Spleen (tissue), 11 donors: ENCODE results near the gene NHLRC4. TPM values are rescaled to one million over a fixed set of nuclear protein-coding genes. Genes with fewer than 3 reads are reported as not detected.

Experiments used
- DNase-seq: peaks from one replicate; pipeline ENCODE4 v3.0.0-alpha.2; 2020
- H3K27ac ChIP-seq, 8 donors: fragments of 200-600 bp; sonication (generic) in 7 of 8; 1 replicate in 4 of 8; 2 replicates in 4 of 8; pipeline versions ENCODE4 v1.5.0 to v1.8.0; 2016 to 2021; ENCODE audit warnings: inconsistent platforms in 4 of 8, mild to moderate bottlenecking in 4 of 8, moderate library complexity in 1 of 8
- H3K27me3 ChIP-seq, 7 donors: fragments of 200-600 bp; sonication (generic) in 6 of 7; replicated peaks in 1 of 7; 1 replicate in 4 of 7; 2 replicates in 3 of 7; pipeline versions ENCODE4 v1.5.0 to v1.8.0; 2016 to 2021; ENCODE audit warnings: inconsistent platforms in 3 of 7, mild to moderate bottlenecking in 1 of 7
- H3K36me3 ChIP-seq, 6 donors: fragments of 200-600 bp; sonication (generic) in 5 of 6; 1 replicate in 4 of 6; 2 replicates in 2 of 6; pipeline versions ENCODE4 v1.5.0 to v1.8.0; 2016 to 2021; ENCODE audit warnings: inconsistent platforms in 2 of 6
- H3K4me1 ChIP-seq, 6 donors: fragments of 200-600 bp; sonication (generic) in 5 of 6; 1 replicate in 3 of 6; 2 replicates in 3 of 6; pipeline versions ENCODE4 v1.5.0 to v1.8.0; 2016 to 2021; ENCODE audit warnings: inconsistent platforms in 3 of 6
- H3K4me3 ChIP-seq, 8 donors: fragments of 200-600 bp; sonication (generic) in 7 of 8; 1 replicate in 4 of 8; 2 replicates in 4 of 8; pipeline versions ENCODE4 v1.5.0 to v1.8.0; 2016 to 2021; ENCODE audit warnings: inconsistent platforms in 4 of 8, mild to moderate bottlenecking in 4 of 8, moderate library complexity in 2 of 8
- H3K9me3 ChIP-seq, 8 donors: fragments of 200-600 bp; sonication (generic) in 7 of 8; 1 replicate in 4 of 8; 2 replicates in 4 of 8; pipeline versions ENCODE4 v1.5.0 to v1.8.0; 2016 to 2021; ENCODE audit warnings: inconsistent platforms in 4 of 8
- CTCF ChIP-seq, 11 experiments: fragments of 200-600 bp in 7 of 11; fragments of 450-650 bp in 4 of 11; sonication (generic) in 4 of 11; IDR thresholded peaks in 8 of 11; conservative IDR thresholded peaks in 3 of 11; 1 replicate in 7 of 11; 2 replicates in 4 of 11; pipeline versions ENCODE4 v1.4.0 to v1.8.0; 2016 to 2021; ENCODE audit warnings: antibody characterized with exemption in 11 of 11, inconsistent platforms in 4 of 11, mild to moderate bottlenecking in 1 of 11
- POLR2A ChIP-seq, 3 donors: fragments of 450-650 bp; IDR thresholded peaks; one replicate each; pipeline ENCODE4 v1.5.1; 2017; ENCODE audit warnings: antibody characterized with exemption in 3 of 3, mild to moderate bottlenecking in 1 of 3
- POLR2AphosphoS5 ChIP-seq, 3 donors: sonication (generic); formaldehyde crosslinking; IDR thresholded peaks; one replicate each; pipeline ENCODE4 v1.5.1; 2017; ENCODE audit warnings: antibody characterized with exemption in 3 of 3
- WGBS, 5 donors: extraction: QIAGEN DNeasy Blood & Tissue Kit in 3 of 5; methylation state at CpG; one replicate each; pipeline versions ENCODE4 v1.1.5 to v1.1.7; 2013 to 2018; 5-methylcytosine and 5-hydroxymethylcytosine counted together
- intact Hi-C: fragments of 100-400 bp; cut with DNase I; formaldehyde crosslinking; loops from one replicate; pipeline ENCODE4 v1.15.0; 2023; ENCODE audit warnings: low total_unique reads
- polyA plus RNA-seq, 3 donors: library from polyadenylated mRNA; stranded (reverse); fragments of 200-250 nt; gene quantifications; one replicate each; pipeline ENCODE4 v1.2.1, GENCODE V29; 2013
- total RNA-seq, 7 donors: library from RNA; depleted of rRNA in 3 of 7; stranded (reverse); fragments of >200 nt in 3 of 7; fragmentation: NEBNext Ultra II Directional in 4 of 7; extraction: Animal tissue kit (Norgen Biotek cat#: 25700) in 4 of 7; gene quantifications; one replicate each; pipeline versions ENCODE4 v1.1.0 to v1.2.1, GENCODE V29; 2016 to 2021
- donor health status: healthy with polysubstance abuse.
- donor health status: DM: no; HTN: no; CAD: no; lungs with moderate emphysema.
- donor health status: DM: no; HTN: no; CAD: no.
- donor health status: Bipolar disorder and iron deficiency.
- donor health status: healthy.
- donor health status: DM: no; HTN: no; CAD: no.
- donor health status: DM: yes; HTN: yes; CAD: no.

NHLRC4 gene
- total and polyA plus RNA-seq, 10 donors: 1.5 to 8.8 (median 4.2) TPM

GRCh38 chr16:549544-550263, 17.1 kb upstream of the NHLRC4 start:
- no peak for DNase-seq
- H3K27ac ChIP-seq: no peak overlapping the region
- intact Hi-C loops: no loop called here

GRCh38 chr16:551210-551609, 15.6 kb upstream of the NHLRC4 start:
- WGBS, 5 donors: 95 to 98% (median 97%) methylated on average over 7 to 28 of the region's 28 CpGs
- H3K36me3 ChIP-seq: peaks cover 0 to 80% (median 51%) of the 10 kb centered on the region in 6 donors
- DNase-seq: no peak
- intact Hi-C loops: no loop called here
- H3K27ac ChIP-seq: no peak overlapping the region
- H3K27me3 ChIP-seq: no peaks in the 10 kb centered on the region
- no peak overlapping the region for H3K4me3 ChIP-seq
- no peaks in the 10 kb centered on the region for H3K9me3 ChIP-seq
- H3K4me1 ChIP-seq: peaks cover 4 to 39% (median 16%) of the 10 kb centered on the region in 6 donors
- TF ChIP-seq CTCF (IDR thresholded peaks at IDR 0.05 in 8 of 11, conservative IDR thresholded peaks at IDR 0.05 in 3 of 11) (no peak), POLR2A (IDR thresholded peaks at IDR 0.05) (no peak)

More at GRCh38 chr16:549544-550263, 17.1 kb upstream of the NHLRC4 start:
- Histone ChIP-seq H3K9me3 (no peaks in the 10 kb centered on the region), H3K4me1 (peaks cover 4 to 43% (median 17%) of the 10 kb centered on the region in 6 donors), H3K4me3 (no peak overlapping the region), H3K27me3 (no peaks in the 10 kb centered on the region), H3K36me3 (peaks cover 0 to 94% (median 51%) of the 10 kb centered on the region in 6 donors)
- WGBS, 5 donors: 89 to 94% (median 91%) methylated on average over 16 to 54 of the region's 54 CpGs
- TF ChIP-seq POLR2AphosphoS5 (IDR thresholded peaks at IDR 0.05) (no peak), CTCF (IDR thresholded peaks at IDR 0.05 in 8 of 11, conservative IDR thresholded peaks at IDR 0.05 in 3 of 11) (no peak), POLR2A (IDR thresholded peaks at IDR 0.05) (no peak)

GRCh38 chr16:552171-552570, 14.6 kb upstream of the NHLRC4 start:
- H3K4me3 ChIP-seq: no peak overlapping the region
- H3K4me1 ChIP-seq: peaks cover 0 to 29% (median 9%) of the 10 kb centered on the region in 6 donors
- peaks cover 0 to 70% (median 51%) of the 10 kb centered on the region in 6 donors for H3K36me3 ChIP-seq
- intact Hi-C loops: no loop called here
- peaks cover 0 to 5% (median 0%) of the 10 kb centered on the region in 7 donors for H3K27me3 ChIP-seq
- no peaks in the 10 kb centered on the region for H3K9me3 ChIP-seq
- TF ChIP-seq POLR2AphosphoS5 (IDR thresholded peaks at IDR 0.05): peak in 1 of 3 donors; percentile 29
- TF ChIP-seq CTCF (IDR thresholded peaks at IDR 0.05 in 8 of 11, conservative IDR thresholded peaks at IDR 0.05 in 3 of 11): no peak
- no peak for DNase-seq
- WGBS, 5 donors: 94 to 97% (median 96%) methylated on average over 17 to 35 of the region's 35 CpGs
- H3K27ac ChIP-seq: no peak overlapping the region

DNA sequence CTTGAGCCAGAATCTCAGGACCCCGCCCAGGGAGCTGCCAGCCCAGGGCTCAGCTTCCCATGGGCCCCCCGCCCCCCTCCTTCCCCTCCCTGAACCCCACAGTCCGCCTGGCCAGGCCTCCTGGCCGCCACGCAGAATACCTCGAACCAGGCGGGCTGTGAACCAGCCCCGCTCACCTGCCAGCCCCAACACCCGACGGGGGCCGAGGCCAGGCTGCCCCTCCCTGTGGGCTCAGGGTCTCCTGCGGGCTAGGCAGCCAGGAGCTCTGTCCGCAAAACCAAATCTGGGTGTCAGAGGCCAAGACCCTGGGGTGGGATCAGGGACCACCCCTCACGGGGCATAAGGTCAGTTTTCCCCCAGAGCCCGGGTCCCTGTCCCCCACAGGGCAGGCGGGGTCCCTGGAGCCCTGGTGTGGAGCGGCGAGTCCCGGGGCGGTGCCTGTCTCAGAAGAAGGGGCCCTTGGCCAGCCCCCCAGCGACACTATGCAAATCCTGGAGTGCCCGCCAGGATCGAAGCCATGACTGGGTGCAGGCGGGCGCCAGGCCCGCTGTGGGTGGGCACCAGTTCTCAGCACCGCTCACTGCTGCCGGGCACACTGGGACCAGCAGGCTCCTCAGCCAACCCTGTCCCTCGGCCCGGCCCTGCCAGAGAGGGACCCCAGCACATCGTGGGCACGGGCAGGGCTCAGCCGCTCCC, 13.1 kb upstream of the NHLRC4 start:
- TF ChIP-seq POLR2A (IDR thresholded peaks at IDR 0.05) (no peak), POLR2AphosphoS5 (IDR thresholded peaks at IDR 0.05) (no peak)
- H3K4me3 ChIP-seq: no peak overlapping the region
- 92 to 95% (median 93%) methylated on average over 15 to 33 of the region's 33 CpGs for WGBS, 5 donors
- intact Hi-C loops: no loop called here
- H3K9me3 ChIP-seq: no peaks in the 10 kb centered on the region
- peaks cover under 1 to 20% (median 5%) of the 10 kb centered on the region in 7 donors for H3K27me3 ChIP-seq
- H3K36me3 ChIP-seq: peaks cover 0 to 54% (median 42%) of the 10 kb centered on the region in 6 donors
- no peak for DNase-seq
- H3K27ac ChIP-seq: no peak overlapping the region
- peaks cover 0 to 13% (median under 1%) of the 10 kb centered on the region in 6 donors for H3K4me1 ChIP-seq
